HEK293T (cell line): Measurements from ENCODE around the gene CAPN11.

Experiments used
- FOXA1 ChIP-seq: fragments of 450-650 bp; IDR thresholded peaks from 2 replicates; pipeline ENCODE4 v1.6.1; 2016; ENCODE audit warnings: mild to moderate bottlenecking
- HDGF ChIP-seq: fragments of 450-650 bp; IDR thresholded peaks from 2 replicates; pipeline ENCODE4 v1.6.1; 2017; ENCODE audit warnings: antibody characterized with exemption, borderline replicate concordance
- L3MBTL2 ChIP-seq: fragments of 450-650 bp; conservative IDR thresholded peaks from 2 replicates; pipeline ENCODE4 v1.6.1; 2016; ENCODE audit warnings: mild to moderate bottlenecking
- TARDBP ChIP-seq: fragments of 450-650 bp; IDR thresholded peaks from 2 replicates; pipeline ENCODE4 v1.6.1; 2016

DNA sequence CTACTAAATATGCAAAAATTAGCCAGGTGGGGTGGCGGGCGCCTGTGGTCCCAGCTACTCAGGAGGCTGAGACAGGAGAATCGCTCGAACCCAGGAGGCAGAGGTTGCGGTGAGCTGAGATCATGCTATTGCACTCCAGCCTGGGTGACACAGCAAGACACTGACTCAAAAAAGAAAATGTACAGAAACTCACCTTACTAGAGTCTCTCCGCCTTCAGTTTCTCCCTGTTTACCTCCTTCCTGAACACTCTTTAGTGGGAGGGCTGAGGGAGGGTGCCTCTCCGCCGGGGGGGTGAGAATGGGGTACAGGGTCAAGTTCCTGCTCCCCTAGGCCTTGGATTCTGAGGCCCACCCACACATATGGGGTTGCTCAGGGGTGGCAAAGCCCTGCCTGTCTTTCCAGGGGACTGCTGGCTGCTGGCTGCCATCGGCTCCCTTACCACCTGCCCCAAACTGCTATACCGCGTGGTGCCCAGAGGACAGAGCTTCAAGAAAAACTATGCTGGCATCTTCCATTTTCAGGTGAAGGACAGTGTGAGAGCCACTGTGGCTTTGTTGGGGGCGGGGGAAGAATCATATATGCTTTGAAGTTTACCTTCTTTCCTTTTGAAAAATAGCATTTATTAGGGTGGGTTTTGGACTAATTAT, 13.4 kb downstream of the CAPN11 start:
- no peak for TF ChIP-seq L3MBTL2
- TF ChIP-seq TARDBP = no peak
- TF ChIP-seq HDGF = no peak
- no peak for TF ChIP-seq FOXA1
